Neutrophil (primary cell): ENCODE results near the gene HSP90B1.

Source experiments
- H3K27ac ChIP-seq: fragments of 200-600 bp; sonication (generic); 2 replicates; pipeline ENCODE4 v1.5.1; 2016; ENCODE audit warnings: mild to moderate bottlenecking, moderate library complexity
- H3K27me3 ChIP-seq: fragments of 200-600 bp; sonication (generic); 2 replicates; pipeline ENCODE4 v1.6.0; 2016; ENCODE audit warnings: mild to moderate bottlenecking
- H3K36me3 ChIP-seq: fragments of 200-600 bp; sonication (generic); 2 replicates; pipeline ENCODE4 v1.5.1; 2017
- H3K4me1 ChIP-seq, 2 experiments: fragments of 200-600 bp in 1 of 2; sonication (generic) in 1 of 2; 1 replicate in 1 of 2; 2 replicates in 1 of 2; pipeline versions ENCODE4 v1.5.1 to v1.6.1; 2013 to 2016; ENCODE audit warnings: low read depth in 1 of 2, low read length in 1 of 2, mild to moderate bottlenecking in 1 of 2, moderate library complexity in 1 of 2; ENCODE audit not compliant: control insufficient read depth in 1 of 2, insufficient read depth in 1 of 2
- H3K4me3 ChIP-seq, 2 experiments: fragments of 200-600 bp in 1 of 2; sonication (generic) in 1 of 2; 1 replicate in 1 of 2; 2 replicates in 1 of 2; pipeline ENCODE4 v1.5.1; 2013 to 2016; ENCODE audit warnings: low read depth in 1 of 2, low read length in 1 of 2, mild to moderate bottlenecking in 1 of 2, moderate library complexity in 1 of 2
- H3K9me3 ChIP-seq: fragments of 200-600 bp; sonication (generic); 2 replicates; pipeline ENCODE4 v1.5.1; 2016
- TF ChIP-seq, protein P1 (sequence below): fragments of 200-600 bp; sonication (generic); IDR thresholded peaks from 2 replicates; pipeline ENCODE4 v1.5.1; 2016; ENCODE audit warnings: antibody characterized with exemption

Gene HSP90B1

DNA sequence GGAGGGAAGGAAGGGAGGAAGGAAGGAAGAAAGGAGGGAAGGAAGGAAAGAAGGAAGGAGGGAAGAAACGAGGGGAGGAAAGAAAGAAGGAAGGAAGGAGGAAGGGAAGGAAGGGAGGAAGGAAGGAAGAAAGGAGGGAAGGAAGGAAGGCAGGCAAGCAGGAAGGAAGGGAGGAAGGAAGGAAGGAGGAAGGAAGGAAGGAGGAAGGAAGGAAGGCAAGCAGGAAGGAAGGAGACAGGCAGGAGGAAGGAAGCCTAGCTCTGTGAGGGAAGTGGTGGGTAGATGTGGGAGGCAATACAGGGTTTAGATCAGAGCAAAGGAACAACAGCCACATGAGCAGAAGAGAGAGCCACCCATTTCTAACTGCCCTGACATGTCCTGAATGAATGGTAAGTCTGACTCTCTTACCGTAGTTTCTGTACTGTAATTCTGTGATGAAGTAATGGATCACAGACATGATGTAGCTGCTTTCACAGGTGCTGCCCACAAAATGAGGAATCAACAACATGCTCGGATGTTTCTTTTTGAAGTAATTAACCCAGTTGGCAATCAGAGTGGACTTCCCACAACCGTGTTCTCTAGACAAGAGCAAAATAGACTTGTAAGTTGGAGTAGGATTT lies 24.4 kb upstream of the HSP90B1 start:
- no peak overlapping the region for H3K27ac ChIP-seq

GRCh38 chr12:103908246-103908541 lies 22.0 kb upstream of the HSP90B1 start:
- Histone ChIP-seq H3K27me3 (no peaks in the 10 kb centered on the region), H3K9me3 (no peaks in the 10 kb centered on the region), H3K4me1 (no peaks in the 10 kb centered on the region), H3K27ac (no peak overlapping the region), H3K4me3 (no peak overlapping the region), H3K36me3 (no peaks in the 10 kb centered on the region)
- TF ChIP-seq, protein P1, sequence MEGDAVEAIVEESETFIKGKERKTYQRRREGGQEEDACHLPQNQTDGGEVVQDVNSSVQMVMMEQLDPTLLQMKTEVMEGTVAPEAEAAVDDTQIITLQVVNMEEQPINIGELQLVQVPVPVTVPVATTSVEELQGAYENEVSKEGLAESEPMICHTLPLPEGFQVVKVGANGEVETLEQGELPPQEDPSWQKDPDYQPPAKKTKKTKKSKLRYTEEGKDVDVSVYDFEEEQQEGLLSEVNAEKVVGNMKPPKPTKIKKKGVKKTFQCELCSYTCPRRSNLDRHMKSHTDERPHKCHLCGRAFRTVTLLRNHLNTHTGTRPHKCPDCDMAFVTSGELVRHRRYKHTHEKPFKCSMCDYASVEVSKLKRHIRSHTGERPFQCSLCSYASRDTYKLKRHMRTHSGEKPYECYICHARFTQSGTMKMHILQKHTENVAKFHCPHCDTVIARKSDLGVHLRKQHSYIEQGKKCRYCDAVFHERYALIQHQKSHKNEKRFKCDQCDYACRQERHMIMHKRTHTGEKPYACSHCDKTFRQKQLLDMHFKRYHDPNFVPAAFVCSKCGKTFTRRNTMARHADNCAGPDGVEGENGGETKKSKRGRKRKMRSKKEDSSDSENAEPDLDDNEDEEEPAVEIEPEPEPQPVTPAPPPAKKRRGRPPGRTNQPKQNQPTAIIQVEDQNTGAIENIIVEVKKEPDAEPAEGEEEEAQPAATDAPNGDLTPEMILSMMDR: no peak

More for the DNA sequence above, 24.4 kb upstream of the HSP90B1 start:
- Histone ChIP-seq H3K36me3 (no peaks in the 10 kb centered on the region), H3K9me3 (no peaks in the 10 kb centered on the region), H3K27me3 (no peaks in the 10 kb centered on the region), H3K4me3 (no peak overlapping the region), H3K4me1 (no peaks in the 10 kb centered on the region)
- TF ChIP-seq, protein P1: no peak

- Histone ChIP-seq H3K36me3 (no peaks in the 10 kb centered on the region), H3K9me3 (no peaks in the 10 kb centered on the region), H3K4me3 (no peak overlapping the region), H3K4me1 (no peaks in the 10 kb centered on the region), H3K27ac (no peak overlapping the region), H3K27me3 (no peaks in the 10 kb centered on the region)
- TF ChIP-seq, protein P1: no peak
Observed at GRCh38 chr12:103908877-103909276, 21.3 kb upstream of the HSP90B1 start.

GRCh38 chr12:103909811-103910210 lies 20.4 kb upstream of the HSP90B1 start:
- Histone ChIP-seq H3K27ac (no peak overlapping the region), H3K27me3 (no peaks in the 10 kb centered on the region), H3K4me3 (no peak overlapping the region), H3K36me3 (no peaks in the 10 kb centered on the region), H3K9me3 (no peaks in the 10 kb centered on the region), H3K4me1 (no peaks in the 10 kb centered on the region)
- TF ChIP-seq, protein P1: no peak

- Histone ChIP-seq H3K36me3 (no peaks in the 10 kb centered on the region), H3K27ac (no peak overlapping the region), H3K4me3 (no peak overlapping the region), H3K27me3 (no peaks in the 10 kb centered on the region), H3K4me1 (no peaks in the 10 kb centered on the region), H3K9me3 (no peaks in the 10 kb centered on the region)
- TF ChIP-seq, protein P1: no peak
Observed at GRCh38 chr12:103912069-103912468, 18.1 kb upstream of the HSP90B1 start.

DNA sequence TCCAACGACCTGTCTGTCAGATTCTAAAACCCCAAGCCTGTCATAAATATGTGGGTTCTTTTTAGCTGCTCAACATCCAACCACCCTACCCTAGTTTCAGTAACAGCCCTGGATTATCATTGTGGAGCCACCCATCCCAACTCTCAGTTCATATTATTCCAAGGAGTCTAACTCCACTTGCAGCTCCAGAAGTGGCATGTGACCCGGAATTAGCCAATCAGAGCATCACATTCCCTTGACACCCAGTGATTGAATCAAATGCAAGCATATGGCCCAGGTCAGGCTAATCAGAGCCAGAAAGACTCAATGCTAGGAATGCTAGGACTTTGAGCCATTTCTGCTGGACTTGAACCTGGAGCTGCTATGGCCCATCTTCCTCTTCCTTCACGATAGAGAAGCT lies 17.1 kb upstream of the HSP90B1 start:
- Histone ChIP-seq H3K27ac (no peak overlapping the region), H3K27me3 (no peaks in the 10 kb centered on the region), H3K36me3 (no peaks in the 10 kb centered on the region), H3K9me3 (no peaks in the 10 kb centered on the region), H3K4me1 (no peaks in the 10 kb centered on the region), H3K4me3 (no peak overlapping the region)
- TF ChIP-seq, protein P1: no peak
